HEK293 (cell line): Measurements from ENCODE around the gene UNC5B.
A peak's percentile ranks its signal among the peaks of the same experiment; 100 is the strongest.

ENCODE experiments used
- CTCF ChIA-PET: fragments of 350-600 bp; formaldehyde crosslinking; extraction: SDS; loops from one replicate; lab custom pipeline; 2021; ENCODE audit warnings: antibody characterized with exemption; lab: Yijun Ruan, JAX
- POLR2A ChIA-PET: fragments of 300-600 bp; formaldehyde crosslinking; extraction: SDS; loops from one replicate; lab custom pipeline; 2020; ENCODE audit warnings: antibody characterized with exemption, inconsistent platforms; lab: Yijun Ruan, JAX
- H3K27ac ChIP-seq: fragments of 200-500 bp; sonication (Bioruptor generic); 2 replicates; pipeline ENCODE4 v1.5.1; 2014; ENCODE audit warnings: low read depth, low read length, control low read depth, inconsistent platforms; ENCODE audit errors: extremely low read depth
- H3K36me3 ChIP-seq, 2 experiments: fragments of 200-500 bp in 1 of 2; sonication (Bioruptor generic) in 1 of 2; 1 replicate in 1 of 2; 2 replicates in 1 of 2; pipeline ENCODE4 v1.5.1; 2014 to 2017; ENCODE audit warnings: inconsistent platforms in 2 of 2, low read length in 2 of 2; ENCODE audit not compliant: control insufficient read depth in 2 of 2, insufficient read depth in 1 of 2
- H3K4me1 ChIP-seq: fragments of 200-500 bp; sonication (Bioruptor generic); 2 replicates; pipeline ENCODE4 v1.5.1; 2014; ENCODE audit warnings: mild to moderate bottlenecking, low read length, inconsistent platforms; ENCODE audit not compliant: control insufficient read depth, insufficient read depth
- H3K4me3 ChIP-seq: 2 replicates; pipeline ENCODE4 v1.5.1; 2011; ENCODE audit warnings: low read depth, mild to moderate bottlenecking, control low read depth, low read length, moderate library complexity
- H3K9me3 ChIP-seq: fragments of 200-500 bp; sonication (Bioruptor generic); 2 replicates; pipeline ENCODE4 v1.5.1; 2014; ENCODE audit warnings: low read depth, low read length, inconsistent platforms; ENCODE audit not compliant: control insufficient read depth, insufficient read depth
- BCL11B ChIP-seq: fragments of 450-650 bp; formaldehyde crosslinking; IDR thresholded peaks from 2 replicates; pipeline ENCODE4 v1.5.1; 2016; ENCODE audit warnings: low read depth, missing biosample characterization, missing genetic modification characterization
- FEZF1 ChIP-seq: fragments of 450-650 bp; formaldehyde crosslinking; IDR thresholded peaks from 2 replicates; pipeline ENCODE4 v1.5.1; 2016; ENCODE audit warnings: missing biosample characterization, missing genetic modification characterization
- KLF8 ChIP-seq: fragments of 450-650 bp; formaldehyde crosslinking; IDR thresholded peaks from 2 replicates; pipeline ENCODE4 v1.5.1; 2016; ENCODE audit warnings: missing biosample characterization, missing genetic modification characterization
- REST ChIP-seq: fragments of 450-650 bp; formaldehyde crosslinking; IDR thresholded peaks from 2 replicates; pipeline ENCODE4 v1.5.1; 2016; ENCODE audit warnings: missing biosample characterization, missing genetic modification characterization
- SALL2 ChIP-seq: fragments of 450-650 bp; formaldehyde crosslinking; IDR thresholded peaks from 2 replicates; pipeline ENCODE4 v1.5.0; 2017; ENCODE audit warnings: missing biosample characterization, mild to moderate bottlenecking, missing genetic modification characterization, borderline replicate concordance
- TCF7L2 ChIP-seq: IDR thresholded peaks from 2 replicates; pipeline ENCODE4 v1.6.1; 2011; ENCODE audit warnings: low read depth, mild to moderate bottlenecking, inconsistent platforms, low read length, moderate library complexity, borderline replicate concordance
- TRIM28 ChIP-seq: IDR thresholded peaks from 2 replicates; pipeline ENCODE4 v1.6.1; 2011; ENCODE audit warnings: low read length, control low read depth, borderline replicate concordance
- ZBTB17 ChIP-seq: fragments of 450-650 bp; formaldehyde crosslinking; IDR thresholded peaks from 2 replicates; pipeline ENCODE4 v1.5.1; 2016; ENCODE audit warnings: missing biosample characterization, missing genetic modification characterization
- ZBTB44 ChIP-seq: fragments of 450-650 bp; IDR thresholded peaks from 2 replicates; pipeline ENCODE4 v1.5.1; 2018; ENCODE audit warnings: missing biosample characterization, mild to moderate bottlenecking, missing genetic modification characterization
- ZBTB6 ChIP-seq: fragments of 450-650 bp; formaldehyde crosslinking; IDR thresholded peaks from 2 replicates; pipeline ENCODE4 v1.5.1; 2017; ENCODE audit warnings: missing biosample characterization, missing genetic modification characterization
- ZNF132 ChIP-seq: fragments of 450-650 bp; formaldehyde crosslinking; IDR thresholded peaks from 2 replicates; pipeline ENCODE4 v1.5.1; 2017; ENCODE audit warnings: missing biosample characterization, missing genetic modification characterization, borderline replicate concordance
- ZNF19 ChIP-seq: fragments of 450-650 bp; formaldehyde crosslinking; IDR thresholded peaks from 2 replicates; pipeline ENCODE4; 2016; ENCODE audit warnings: missing biosample characterization, missing genetic modification characterization, low read depth
- ZNF211 ChIP-seq: fragments of 450-650 bp; formaldehyde crosslinking; IDR thresholded peaks from 2 replicates; pipeline ENCODE4 v1.5.1; 2016; ENCODE audit warnings: low read depth, missing biosample characterization, missing genetic modification characterization
- ZNF248 ChIP-seq: fragments of 450-650 bp; formaldehyde crosslinking; IDR thresholded peaks from 2 replicates; pipeline ENCODE4 v1.5.1; 2017; ENCODE audit warnings: missing biosample characterization, missing genetic modification characterization
- ZNF266 ChIP-seq: fragments of 450-650 bp; formaldehyde crosslinking; IDR thresholded peaks from 2 replicates; pipeline ENCODE4 v1.5.1; 2016; ENCODE audit warnings: missing biosample characterization, missing genetic modification characterization, low read depth
- ZNF394 ChIP-seq: fragments of 450-650 bp; formaldehyde crosslinking; IDR thresholded peaks from 2 replicates; pipeline ENCODE4 v1.5.1; 2016; ENCODE audit warnings: missing biosample characterization, missing genetic modification characterization, mild to moderate bottlenecking, moderate library complexity, borderline replicate concordance
- ZNF426 ChIP-seq: fragments of 450-650 bp; formaldehyde crosslinking; IDR thresholded peaks from 2 replicates; pipeline ENCODE4 v1.5.1; 2017; ENCODE audit warnings: missing biosample characterization, missing genetic modification characterization, mild to moderate bottlenecking, inconsistent platforms, moderate library complexity
- ZNF501 ChIP-seq: fragments of 450-650 bp; formaldehyde crosslinking; IDR thresholded peaks from 2 replicates; pipeline ENCODE4 v1.5.1; 2016; ENCODE audit warnings: missing biosample characterization, missing genetic modification characterization
- ZNF629 ChIP-seq: fragments of 450-650 bp; formaldehyde crosslinking; IDR thresholded peaks from 2 replicates; pipeline ENCODE4 v1.5.1; 2017; ENCODE audit warnings: missing biosample characterization, missing genetic modification characterization
- ZNF654 ChIP-seq: fragments of 450-650 bp; formaldehyde crosslinking; IDR thresholded peaks from 2 replicates; pipeline ENCODE4 v1.5.1; 2016; ENCODE audit warnings: low read depth, missing biosample characterization, missing genetic modification characterization
- ZNF76 ChIP-seq: fragments of 450-650 bp; formaldehyde crosslinking; IDR thresholded peaks from 2 replicates; pipeline ENCODE4; 2016; ENCODE audit warnings: low read depth, missing biosample characterization, missing genetic modification characterization, borderline replicate concordance
- ZNF768 ChIP-seq: fragments of 450-650 bp; formaldehyde crosslinking; IDR thresholded peaks from 2 replicates; pipeline ENCODE4 v1.5.1; 2018; ENCODE audit warnings: missing biosample characterization, mild to moderate bottlenecking, missing genetic modification characterization
- ZSCAN30 ChIP-seq: fragments of 450-650 bp; IDR thresholded peaks from 2 replicates; pipeline ENCODE4 v1.5.1; 2018; ENCODE audit warnings: missing biosample characterization, mild to moderate bottlenecking, missing genetic modification characterization, moderate library complexity
- TF ChIP-seq, protein P1 (sequence below): fragments of 450-650 bp; formaldehyde crosslinking; IDR thresholded peaks from 2 replicates; pipeline ENCODE4 v1.5.1; 2016; ENCODE audit warnings: missing biosample characterization, missing genetic modification characterization
- TF ChIP-seq, protein P2 (sequence below): sonication (generic); formaldehyde crosslinking; IDR thresholded peaks from 2 replicates; pipeline ENCODE4 v1.8.1; 2022; ENCODE audit warnings: mild to moderate bottlenecking, moderate library complexity, missing genetic modification reagents

Gene UNC5B

DNA sequence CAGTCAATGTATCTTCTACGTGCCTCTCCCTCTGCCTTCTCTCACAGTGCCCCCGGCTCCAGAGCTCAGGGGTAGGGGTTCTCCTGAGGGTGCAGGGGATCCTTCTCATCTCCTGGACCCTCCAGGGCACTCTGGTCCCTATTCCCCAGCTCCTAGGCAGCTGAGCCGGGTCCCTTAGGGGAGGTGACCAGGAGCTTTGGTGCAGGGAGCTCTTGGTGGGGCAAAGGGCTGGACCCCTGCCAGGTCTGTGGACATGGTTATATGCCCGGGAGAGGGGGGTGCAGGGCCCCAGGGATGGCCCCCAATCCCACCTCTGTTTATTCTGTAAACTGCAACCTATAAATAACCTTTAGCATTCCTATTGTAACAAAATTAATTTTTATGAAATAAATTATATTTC lies 90.1 kb downstream of the UNC5B start:
- ChIA-PET POLR2A (no interaction called here), CTCF (interaction anchor here (0.6 to 1.3 kb wide), 8 partner anchors 9 to 402 kb away, joined by 3 to 4 read pairs (median 3); no protein-coding TSS in a partner anchor)
- H3K4me3 ChIP-seq: no peak overlapping the region
- no peak overlapping the region for H3K27ac ChIP-seq
- H3K36me3 ChIP-seq: peaks cover 0 to 45% of the 10 kb centered on the region in 2 experiments; a peak in 1 of 3 replicates
- H3K9me3 ChIP-seq: no peaks in the 10 kb centered on the region
- no peaks in the 10 kb centered on the region for H3K4me1 ChIP-seq
- TF ChIP-seq ZBTB17 (tag by site-specific recombination): no peak

DNA sequence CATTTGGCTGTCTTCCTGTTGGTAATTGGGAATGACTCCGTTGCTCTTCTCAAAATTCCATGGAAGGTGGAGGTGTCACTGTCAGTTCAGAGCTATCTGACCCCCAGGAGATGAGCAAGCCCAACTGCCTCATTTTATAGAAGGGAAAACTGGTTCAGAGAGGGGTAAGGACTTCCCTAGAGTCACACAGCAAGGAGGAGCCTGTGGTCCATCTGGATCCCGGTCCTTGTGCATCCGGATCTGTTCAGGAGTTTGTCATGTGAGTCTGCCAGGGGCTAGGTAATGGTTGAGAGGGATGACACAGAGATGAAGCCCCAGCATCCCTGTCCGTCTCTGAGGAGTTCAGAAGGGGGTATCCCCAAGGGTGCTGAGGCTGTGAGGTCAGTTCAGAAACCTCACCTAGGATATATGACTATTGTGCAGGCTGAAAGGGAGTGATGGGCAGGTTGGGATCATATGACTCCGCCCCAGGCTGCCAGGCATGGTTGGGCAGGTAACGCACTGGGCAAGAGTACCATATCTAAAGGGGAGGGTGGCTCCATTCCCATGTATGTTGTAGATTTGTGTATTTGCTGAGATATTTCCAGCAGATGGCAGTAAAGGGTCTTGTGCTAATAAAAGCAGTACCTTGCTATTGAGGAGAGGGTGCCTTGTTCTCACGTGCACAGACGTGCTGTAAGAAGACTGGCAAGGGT lies 90.7 kb downstream of the UNC5B start:
- ChIA-PET POLR2A (no interaction called here), CTCF (interaction anchor here (0.6 to 1.4 kb wide), 9 partner anchors 10 to 399 kb away, joined by 3 to 9 read pairs (median 3); partner anchors contain the start of gene SLC29A3)
- no peaks in the 10 kb centered on the region for H3K9me3 ChIP-seq
- H3K4me1 ChIP-seq: no peaks in the 10 kb centered on the region
- H3K27ac ChIP-seq: no peak overlapping the region
- H3K4me3 ChIP-seq: no peak overlapping the region
- peaks cover 0 to 40% of the 10 kb centered on the region in 2 experiments; a peak in 1 of 3 replicates for H3K36me3 ChIP-seq
- TF ChIP-seq ZNF211 (tag by site-specific recombination) (no peak), ZBTB6 (tag by site-specific recombination) (no peak), ZNF19 (tag by site-specific recombination) (no peak), ZNF76 (tag by site-specific recombination) (no peak), FEZF1 (no peak), ZNF426 (no peak), ZSCAN30 (tag by site-specific recombination) (peak; percentile 56; the same call in 1 of the 2 replicates), BCL11B (no peak), SALL2 (tag by site-specific recombination) (no peak), ZNF629 (no peak), KLF8 (tag by site-specific recombination) (no peak), ZNF248 (tag by site-specific recombination) (no peak), ZBTB44 (tag by site-specific recombination) (no peak), ZBTB17 (tag by site-specific recombination) (no peak), ZNF394 (tag by site-specific recombination) (no peak), ZNF501 (tag by site-specific recombination) (no peak), REST (no peak), ZNF266 (tag by site-specific recombination) (no peak), ZNF654 (tag by site-specific recombination) (peak; percentile 59), ZNF768 (tag by site-specific recombination) (peak; percentile 69; the same call in 1 of the 2 replicates), TRIM28 (no peak), ZNF132 (no peak), TCF7L2 (no peak)
- TF ChIP-seq, protein P1, sequence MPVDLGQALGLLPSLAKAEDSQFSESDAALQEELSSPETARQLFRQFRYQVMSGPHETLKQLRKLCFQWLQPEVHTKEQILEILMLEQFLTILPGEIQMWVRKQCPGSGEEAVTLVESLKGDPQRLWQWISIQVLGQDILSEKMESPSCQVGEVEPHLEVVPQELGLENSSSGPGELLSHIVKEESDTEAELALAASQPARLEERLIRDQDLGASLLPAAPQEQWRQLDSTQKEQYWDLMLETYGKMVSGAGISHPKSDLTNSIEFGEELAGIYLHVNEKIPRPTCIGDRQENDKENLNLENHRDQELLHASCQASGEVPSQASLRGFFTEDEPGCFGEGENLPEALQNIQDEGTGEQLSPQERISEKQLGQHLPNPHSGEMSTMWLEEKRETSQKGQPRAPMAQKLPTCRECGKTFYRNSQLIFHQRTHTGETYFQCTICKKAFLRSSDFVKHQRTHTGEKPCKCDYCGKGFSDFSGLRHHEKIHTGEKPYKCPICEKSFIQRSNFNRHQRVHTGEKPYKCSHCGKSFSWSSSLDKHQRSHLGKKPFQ (tag by site-specific recombination): no peak
- TF ChIP-seq, protein P2, sequence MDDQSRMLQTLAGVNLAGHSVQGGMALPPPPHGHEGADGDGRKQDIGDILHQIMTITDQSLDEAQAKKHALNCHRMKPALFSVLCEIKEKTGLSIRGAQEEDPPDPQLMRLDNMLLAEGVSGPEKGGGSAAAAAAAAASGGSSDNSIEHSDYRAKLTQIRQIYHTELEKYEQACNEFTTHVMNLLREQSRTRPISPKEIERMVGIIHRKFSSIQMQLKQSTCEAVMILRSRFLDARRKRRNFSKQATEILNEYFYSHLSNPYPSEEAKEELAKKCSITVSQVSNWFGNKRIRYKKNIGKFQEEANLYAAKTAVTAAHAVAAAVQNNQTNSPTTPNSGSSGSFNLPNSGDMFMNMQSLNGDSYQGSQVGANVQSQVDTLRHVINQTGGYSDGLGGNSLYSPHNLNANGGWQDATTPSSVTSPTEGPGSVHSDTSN (CRISPR knock-in tag): no peak
